ENCODE results near the gene MAEA.

Gene MAEA

GRCh38 chr4:1300466-1301455 lies 11.1 kb downstream of the MAEA start:
- peak; percentile 63 to 78 for DNase-seq (ENCODE audit: low read depth in 2 of 2)
- H3K4me3 ChIP-seq (replicated peaks in 1 of 2; ENCODE audit: low read depth in 2 of 2, low read length in 2 of 2) = no peak overlapping the region
- TF ChIP-seq, protein P1, sequence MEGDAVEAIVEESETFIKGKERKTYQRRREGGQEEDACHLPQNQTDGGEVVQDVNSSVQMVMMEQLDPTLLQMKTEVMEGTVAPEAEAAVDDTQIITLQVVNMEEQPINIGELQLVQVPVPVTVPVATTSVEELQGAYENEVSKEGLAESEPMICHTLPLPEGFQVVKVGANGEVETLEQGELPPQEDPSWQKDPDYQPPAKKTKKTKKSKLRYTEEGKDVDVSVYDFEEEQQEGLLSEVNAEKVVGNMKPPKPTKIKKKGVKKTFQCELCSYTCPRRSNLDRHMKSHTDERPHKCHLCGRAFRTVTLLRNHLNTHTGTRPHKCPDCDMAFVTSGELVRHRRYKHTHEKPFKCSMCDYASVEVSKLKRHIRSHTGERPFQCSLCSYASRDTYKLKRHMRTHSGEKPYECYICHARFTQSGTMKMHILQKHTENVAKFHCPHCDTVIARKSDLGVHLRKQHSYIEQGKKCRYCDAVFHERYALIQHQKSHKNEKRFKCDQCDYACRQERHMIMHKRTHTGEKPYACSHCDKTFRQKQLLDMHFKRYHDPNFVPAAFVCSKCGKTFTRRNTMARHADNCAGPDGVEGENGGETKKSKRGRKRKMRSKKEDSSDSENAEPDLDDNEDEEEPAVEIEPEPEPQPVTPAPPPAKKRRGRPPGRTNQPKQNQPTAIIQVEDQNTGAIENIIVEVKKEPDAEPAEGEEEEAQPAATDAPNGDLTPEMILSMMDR (IDR thresholded peaks at IDR 0.05; ENCODE audit: low read depth, low read length) = no peak

- no peak overlapping the region for H3K4me3 ChIP-seq (replicated peaks in 1 of 2; ENCODE audit: low read depth in 2 of 2, low read length in 2 of 2)
- TF ChIP-seq, protein P1 (IDR thresholded peaks at IDR 0.05; ENCODE audit: low read depth, low read length) = no peak
Observed at GRCh38 chr4:1302159-1302558, 12.5 kb downstream of the MAEA start.

GRCh38 chr4:1305261-1305711 lies 15.6 kb downstream of the MAEA start:
- no peak for DNase-seq (ENCODE audit: low read depth in 2 of 2)
- TF ChIP-seq, protein P1 (IDR thresholded peaks at IDR 0.05; ENCODE audit: low read depth, low read length) = no peak
- H3K4me3 ChIP-seq (replicated peaks in 1 of 2; ENCODE audit: low read depth in 2 of 2, low read length in 2 of 2) = no peak overlapping the region

More at GRCh38 chr4:1302159-1302558, 12.5 kb downstream of the MAEA start:
- no peak for DNase-seq (ENCODE audit: low read depth in 2 of 2)

GRCh38 chr4:1305781-1306455 lies 16.2 kb downstream of the MAEA start:
- H3K4me3 ChIP-seq (replicated peaks in 1 of 2; ENCODE audit: low read depth in 2 of 2, low read length in 2 of 2) = no peak overlapping the region
- DNase-seq (ENCODE audit: low read depth in 2 of 2) = no peak
- TF ChIP-seq, protein P1 (IDR thresholded peaks at IDR 0.05; ENCODE audit: low read depth, low read length) = no peak

- TF ChIP-seq, protein P1 (IDR thresholded peaks at IDR 0.05; ENCODE audit: low read depth, low read length) = no peak
- DNase-seq (ENCODE audit: low read depth in 2 of 2) = no peak
- H3K4me3 ChIP-seq (replicated peaks in 1 of 2; ENCODE audit: low read depth in 2 of 2, low read length in 2 of 2) = no peak overlapping the region
Observed at GRCh38 chr4:1307951-1308735, 18.5 kb downstream of the MAEA start.

GRCh38 chr4:1309261-1310010 lies 19.7 kb downstream of the MAEA start:
- peak; percentile 90 to 97 for DNase-seq (ENCODE audit: low read depth in 2 of 2)
- peak overlapping the region; percentile 49 to 51 for H3K4me3 ChIP-seq (replicated peaks in 1 of 2; ENCODE audit: low read depth in 2 of 2, low read length in 2 of 2)
- TF ChIP-seq, protein P1 (IDR thresholded peaks at IDR 0.05; ENCODE audit: low read depth, low read length) = no peak

All from cardiac fibroblast (primary cell).